K562 (cell line): Measurements from ENCODE around the gene TRPC3.

Source experiments
- CTCF ChIP-seq, 3 experiments: IDR thresholded peaks in 2 of 3; conservative IDR thresholded peaks in 1 of 3; 2 replicates each; pipeline ENCODE4 v1.5.1; 2011 to 2012; ENCODE audit warnings: low read length in 3 of 3, mild to moderate bottlenecking in 3 of 3, control low read depth in 2 of 3, improper control_type of control experiment in 1 of 3, inconsistent platforms in 1 of 3, low read depth in 1 of 3, mixed read lengths in 1 of 3, moderate library complexity in 1 of 3; ENCODE audit not compliant: insufficient read depth in 2 of 3
- PCBP2 ChIP-seq: fragments of 200-400 bp; formaldehyde crosslinking; IDR thresholded peaks from 2 replicates; pipeline ENCODE4 v1.6.1; 2018; ENCODE audit warnings: low read length, low read depth, mild to moderate bottlenecking, moderate library complexity; ENCODE audit not compliant: poor library complexity, severe bottlenecking
- POLR2A ChIP-seq: fragments of 450-650 bp; conservative IDR thresholded peaks from 2 replicates; pipeline ENCODE4 v1.6.1; 2016
- POLR2AphosphoS5 ChIP-seq: IDR thresholded peaks from 2 replicates; pipeline ENCODE4 v1.6.1; 2011; ENCODE audit warnings: mild to moderate bottlenecking, low read depth, low read length, moderate library complexity; ENCODE audit not compliant: control insufficient read depth, insufficient read depth
- SIX5 ChIP-seq, 2 experiments: IDR thresholded peaks; 2 replicates each; pipeline ENCODE4 v1.6.1; 2011; ENCODE audit warnings: low read length in 2 of 2, borderline replicate concordance in 1 of 2, low read depth in 1 of 2, mild to moderate bottlenecking in 1 of 2, moderate library complexity in 1 of 2; ENCODE audit not compliant: insufficient read depth in 1 of 2
- SP1 ChIP-seq: sonication (generic); formaldehyde crosslinking; IDR thresholded peaks from 2 replicates; pipeline ENCODE4 v1.8.1; 2022; ENCODE audit warnings: mild to moderate bottlenecking, missing genetic modification reagents
- ZMIZ1 ChIP-seq, 2 experiments: fragments of 150-350 bp in 1 of 2; IDR thresholded peaks; 2 replicates each; pipeline ENCODE4 v1.6.1; 2012 to 2016; ENCODE audit warnings: low read depth in 2 of 2, low read length in 2 of 2, mild to moderate bottlenecking in 1 of 2, moderate library complexity in 1 of 2

- TF ChIP-seq PCBP2, result no peak
- no peak for TF ChIP-seq POLR2A
- TF ChIP-seq SP1, result no peak
- no peak for TF ChIP-seq POLR2AphosphoS5
- TF ChIP-seq ZMIZ1 (IDR thresholded peaks at IDR 0.05; ENCODE audit: low read depth in 2 of 2, low read length in 2 of 2), result no peak
- TF ChIP-seq SIX5 (IDR thresholded peaks at IDR 0.05; ENCODE audit: borderline replicate concordance in 1 of 2, insufficient read depth in 1 of 2, low read depth in 1 of 2, low read length in 2 of 2), result no peak
- peak; percentile 51 to 74 (median 62) for TF ChIP-seq CTCF (IDR thresholded peaks at IDR 0.05 in 2 of 3, conservative IDR thresholded peaks at IDR 0.05 in 1 of 3; ENCODE audit: insufficient read depth in 2 of 3, low read depth in 1 of 3, low read length in 3 of 3)
These were observed 7.9 kb downstream of the TRPC3 start for GRCh38 chr4:121943941-121944340.
